ENCODE results near the gene SNX27.

- TF ChIP-seq TAF1 (IDR thresholded peaks at IDR 0.05; ENCODE audit: borderline replicate concordance, insufficient read depth, low read length) (no peak), POLR2AphosphoS5 (IDR thresholded peaks at IDR 0.05; ENCODE audit: low read depth, low read length) (no peak), SIN3A (IDR thresholded peaks at IDR 0.05; ENCODE audit: borderline replicate concordance, insufficient read depth, low read length) (no peak)
Measured at GRCh38 chr1:151680826-151681225, 69.0 kb downstream of the SNX27 start.
